Cerebellar nuclear complex (tissue), 1 donor: ENCODE measurements around the gene TBC1D5.
A peak's percentile ranks its signal among the peaks of the same experiment; 100 is the strongest.
"Not testable (repeated sequence)": the region's sequence is repeated elsewhere in the genome, so short reads cannot be mapped to it uniquely, and the experiment has no call there.

ENCODE experiments used
- DNase-seq, 2 experiments: peaks; one replicate each; lab custom pipeline; 2025; lab: John Stamatoyannopoulos, UW

Gene TBC1D5

GRCh38 chr3:17133632-17134545 lies 608.5 kb downstream of the TBC1D5 start:
- no peak for DNase-seq

DNA sequence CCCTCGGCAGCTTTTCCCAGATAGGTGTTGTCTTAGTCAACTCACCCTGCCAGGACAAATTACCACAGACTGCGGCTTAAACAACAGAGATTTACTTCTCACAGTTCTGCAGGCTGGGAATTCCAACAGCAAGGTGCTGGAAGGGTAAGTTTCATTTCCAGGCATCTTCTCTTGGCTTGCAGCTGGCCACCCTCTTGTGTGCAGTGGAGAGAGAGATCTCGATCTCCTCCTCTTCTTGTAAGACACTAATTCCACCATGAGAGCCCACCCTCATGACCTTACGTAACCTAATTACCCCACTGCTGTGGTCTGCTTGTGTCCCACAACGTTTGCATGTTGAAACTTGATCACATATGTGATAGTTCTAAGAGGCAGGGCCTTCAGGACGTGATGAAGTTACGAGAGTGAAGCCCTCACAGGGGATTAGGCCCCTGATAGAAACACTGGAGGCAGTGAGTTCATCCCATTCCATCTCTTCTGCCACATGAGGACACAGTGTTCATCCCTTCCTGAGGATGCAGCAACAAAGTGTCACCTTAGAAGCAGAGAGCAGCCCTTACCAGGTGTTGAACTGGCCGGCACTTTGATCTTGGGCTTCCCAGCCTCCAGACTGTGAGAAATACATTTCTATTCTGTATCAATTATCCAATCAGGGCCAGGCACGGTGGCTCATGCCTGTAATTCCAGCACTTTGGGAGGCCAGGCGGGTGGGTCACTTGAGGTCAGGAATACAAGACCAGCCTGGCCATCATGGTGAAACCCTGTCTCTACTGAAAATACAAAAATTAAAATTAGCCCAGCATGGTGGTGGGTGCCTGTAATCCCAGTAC lies 609.9 kb downstream of the TBC1D5 start:
- DNase-seq: no peak

GRCh38 chr3:17130956-17131355 lies 611.5 kb downstream of the TBC1D5 start:
- DNase-seq: no peak

- DNase-seq: no peak
Observed at GRCh38 chr3:17129556-17129955, 612.9 kb downstream of the TBC1D5 start.

DNA sequence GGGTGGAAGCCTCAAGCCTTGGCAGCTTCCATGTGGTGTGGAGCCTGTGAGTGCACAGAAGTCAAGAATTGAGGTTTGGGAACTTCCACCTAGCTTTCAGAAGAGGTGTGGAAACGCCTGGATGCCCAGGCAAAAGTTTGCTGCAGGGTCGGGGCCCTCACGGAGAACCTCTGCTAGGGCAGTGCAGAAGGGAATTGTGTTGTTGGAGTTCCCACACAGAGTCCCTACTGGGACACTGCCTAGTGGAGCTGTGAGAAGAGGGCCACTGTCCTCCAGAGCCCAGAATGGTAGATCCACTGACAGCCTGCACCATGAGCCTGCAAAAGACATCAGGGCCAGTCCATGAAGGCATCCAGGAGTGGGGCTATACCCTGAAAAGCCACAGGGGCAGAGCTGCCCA lies 613.8 kb downstream of the TBC1D5 start:
- DNase-seq: not testable (repeated sequence)

DNA sequence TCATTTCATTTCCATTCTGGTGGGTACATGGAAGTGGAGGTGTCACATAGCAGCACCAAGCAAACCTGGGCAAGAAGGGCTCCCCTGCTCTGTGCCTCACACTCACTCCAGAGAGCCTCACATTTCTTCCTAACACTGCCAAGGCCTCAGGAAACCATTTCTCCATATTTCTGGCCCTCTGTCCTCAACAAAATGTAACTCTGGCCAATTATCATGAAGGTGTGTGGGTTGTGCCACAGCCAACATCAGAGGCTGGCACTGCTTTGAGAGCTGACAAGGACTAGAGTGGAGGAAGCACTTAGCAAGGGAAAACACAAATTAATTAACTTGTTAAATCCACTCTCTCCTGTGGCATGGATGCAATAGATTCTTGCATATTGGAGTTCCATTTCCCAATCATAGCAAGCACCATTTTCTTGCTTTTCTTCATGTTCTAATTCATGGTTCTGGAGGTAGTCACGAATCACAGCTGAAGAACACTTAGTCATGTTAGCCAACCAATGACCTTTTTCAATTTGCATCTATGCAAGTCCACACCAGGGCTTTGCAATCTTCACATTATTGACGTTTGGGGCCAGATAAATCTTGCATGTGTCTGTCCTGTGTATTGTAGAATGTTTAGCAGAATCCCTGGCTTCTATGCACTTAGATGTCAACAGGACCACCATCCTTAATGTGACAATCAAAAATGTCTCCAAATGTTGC lies 616.5 kb downstream of the TBC1D5 start:
- DNase-seq: no peak

GRCh38 chr3:17122758-17123157 lies 619.7 kb downstream of the TBC1D5 start:
- DNase-seq: no peak

GRCh38 chr3:17121336-17121735 lies 621.1 kb downstream of the TBC1D5 start:
- DNase-seq: no peak

DNA sequence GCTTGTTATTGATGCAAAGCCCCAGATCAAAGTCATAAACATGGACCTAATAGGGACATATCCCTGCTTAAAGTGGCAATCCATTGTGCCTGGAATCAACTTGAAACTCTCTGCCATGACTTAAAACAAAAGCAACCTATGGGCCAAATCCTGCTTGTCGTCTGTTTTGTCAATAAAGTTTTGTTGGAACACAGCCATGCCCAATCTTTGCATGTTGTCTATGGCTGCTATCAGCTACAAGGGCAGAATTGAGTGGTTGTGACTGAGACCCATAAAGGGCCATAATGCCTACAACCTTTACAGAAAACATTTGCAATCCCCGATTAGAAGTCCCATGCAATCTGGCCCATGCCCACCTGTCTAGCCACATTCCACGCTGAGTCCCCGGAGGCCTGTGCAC lies 622.3 kb downstream of the TBC1D5 start:
- DNase-seq: no peak

DNA sequence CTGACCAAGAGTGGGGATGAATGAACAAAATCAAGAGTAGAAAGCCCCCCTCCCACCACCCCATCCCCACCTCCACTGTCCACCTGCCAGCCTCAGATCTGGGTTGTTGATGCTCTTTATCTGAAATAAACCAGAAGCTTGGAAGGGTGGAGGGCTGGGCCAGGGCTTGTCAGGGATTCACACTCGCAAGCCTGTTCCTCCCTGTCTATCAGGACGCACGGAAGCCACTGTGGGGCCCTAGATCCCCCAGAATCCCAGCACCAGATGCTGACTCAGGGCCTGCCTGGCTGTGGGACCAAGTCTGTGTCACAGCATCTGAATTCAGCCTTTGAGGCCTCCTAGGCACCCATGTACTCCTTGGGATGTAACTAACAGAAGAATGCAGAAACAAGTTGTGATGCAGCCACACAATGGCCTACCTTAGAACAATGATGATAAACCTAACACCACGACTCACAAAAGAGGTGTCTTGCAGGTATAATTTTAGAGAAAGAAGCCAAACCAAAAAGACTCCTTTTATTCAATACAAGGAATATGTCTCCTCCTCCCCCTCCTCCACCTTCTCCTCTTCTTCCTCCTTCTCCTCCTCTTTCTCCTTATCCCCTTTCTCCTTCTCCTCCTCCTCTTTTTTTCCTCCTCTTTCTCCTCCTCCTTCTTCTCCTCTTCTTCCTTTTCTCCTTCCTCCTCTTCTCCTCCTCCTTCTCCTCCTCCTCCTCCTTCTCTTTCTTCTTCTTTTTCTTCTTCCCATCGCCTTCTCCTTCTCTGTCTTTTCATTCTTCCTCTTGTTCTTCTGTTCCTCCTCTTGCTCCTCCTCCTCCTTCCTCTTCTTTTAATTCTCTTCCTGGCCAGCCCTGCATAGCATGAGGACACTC lies 623.0 kb downstream of the TBC1D5 start:
- no peak for DNase-seq

GRCh38 chr3:17118771-17119170 lies 623.7 kb downstream of the TBC1D5 start:
- no peak for DNase-seq

DNA sequence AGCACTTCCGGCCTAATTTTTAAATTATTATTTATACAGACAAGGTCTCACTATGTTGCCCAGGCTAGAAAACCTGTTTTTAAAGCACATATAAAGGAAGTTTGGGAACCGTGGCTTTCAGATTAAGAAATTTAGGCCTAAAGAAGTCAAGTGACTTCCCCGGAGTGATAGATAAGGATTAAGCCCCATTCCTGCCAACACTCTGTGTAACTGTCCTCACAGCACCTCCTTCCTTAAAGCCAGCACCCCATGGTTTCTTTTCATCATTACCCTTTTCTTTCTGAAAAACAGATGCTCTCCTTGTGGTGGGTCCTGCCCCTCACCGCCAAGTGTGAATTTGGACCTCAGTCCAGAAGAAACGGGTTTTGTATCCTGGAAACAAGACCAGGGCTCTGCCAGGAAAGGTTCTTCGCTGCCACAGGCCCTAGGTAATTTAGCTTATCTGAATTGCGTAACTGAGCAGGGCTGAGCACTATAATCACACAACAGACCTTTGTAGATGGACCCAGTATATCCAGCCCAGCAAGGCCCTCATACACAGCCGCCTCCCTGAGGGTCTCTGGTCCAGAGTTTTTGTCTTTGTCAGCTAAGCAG lies 626.3 kb downstream of the TBC1D5 start:
- peak in 1 of 2 experiments; percentile 14 for DNase-seq

- DNase-seq: no peak
Observed at GRCh38 chr3:17115186-17115585, 627.2 kb downstream of the TBC1D5 start.

DNA sequence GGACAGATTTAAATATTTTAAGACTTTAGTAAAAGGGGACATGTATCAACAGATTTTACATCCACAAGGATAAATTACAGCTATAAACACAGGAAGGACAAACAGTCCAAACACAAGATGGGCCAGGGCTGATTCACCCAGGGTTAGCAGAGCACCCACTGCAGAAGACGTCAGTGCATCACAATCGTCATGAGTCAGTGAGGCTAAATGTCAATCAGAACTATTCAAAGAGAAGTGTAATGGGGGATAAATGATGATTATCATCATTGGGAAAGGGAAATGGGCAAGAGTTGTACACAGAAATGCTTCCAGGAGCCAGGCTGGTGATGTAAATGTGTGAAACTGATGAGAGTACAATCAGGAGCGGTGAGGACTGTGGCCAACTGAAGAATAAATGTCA lies 630.8 kb downstream of the TBC1D5 start:
- no peak for DNase-seq

GRCh38 chr3:17110660-17111396 lies 631.6 kb downstream of the TBC1D5 start:
- DNase-seq: no peak
